C4-2B (cell line): Measurements from ENCODE around the gene ANTXRL.
"Not testable (repeated sequence)": the region's sequence is repeated elsewhere in the genome, so short reads cannot be mapped to it uniquely, and the experiment has no call there.

Experiments used
- H3K27ac ChIP-seq: fragments of 450-650 bp; 2 replicates; pipeline ENCODE4 v1.5.1; 2017
- CTCF ChIP-seq: fragments of 450-650 bp; conservative IDR thresholded peaks from 2 replicates; pipeline ENCODE4 v1.5.1; 2017; ENCODE audit warnings: mild to moderate bottlenecking
- ZFX ChIP-seq: fragments of 450-650 bp; IDR thresholded peaks from 2 replicates; pipeline ENCODE4 v1.6.1; 2017

The ANTXRL gene

DNA sequence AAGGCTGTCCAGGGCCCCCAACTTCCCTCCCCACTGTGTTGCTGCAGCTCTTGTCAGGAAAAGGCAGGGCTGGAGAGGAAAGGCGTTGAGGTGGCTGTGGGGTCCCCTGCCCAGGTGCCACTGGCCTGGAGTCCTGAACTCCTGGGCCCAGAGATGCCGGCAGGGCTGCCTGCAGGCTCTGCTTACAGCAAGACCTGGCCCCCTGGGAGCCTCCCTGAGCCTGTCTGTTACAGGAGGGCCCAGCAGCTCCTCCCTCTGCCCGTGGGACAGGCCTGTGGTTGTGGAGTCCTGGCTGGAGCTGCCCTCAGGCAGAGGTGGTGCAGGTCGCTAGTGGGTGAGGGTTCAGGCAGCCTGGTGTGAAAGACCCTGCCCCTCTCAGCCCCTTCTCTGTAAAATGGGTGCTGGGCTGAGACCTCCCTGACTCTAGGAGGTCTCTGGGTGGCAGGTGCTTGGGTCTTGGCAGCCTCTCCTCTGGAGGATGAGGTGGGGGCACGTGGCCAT lies 9.9 kb downstream of the ANTXRL start:
- no peak overlapping the region for H3K27ac ChIP-seq
- no peak for TF ChIP-seq ZFX
- TF ChIP-seq CTCF, result no peak

DNA sequence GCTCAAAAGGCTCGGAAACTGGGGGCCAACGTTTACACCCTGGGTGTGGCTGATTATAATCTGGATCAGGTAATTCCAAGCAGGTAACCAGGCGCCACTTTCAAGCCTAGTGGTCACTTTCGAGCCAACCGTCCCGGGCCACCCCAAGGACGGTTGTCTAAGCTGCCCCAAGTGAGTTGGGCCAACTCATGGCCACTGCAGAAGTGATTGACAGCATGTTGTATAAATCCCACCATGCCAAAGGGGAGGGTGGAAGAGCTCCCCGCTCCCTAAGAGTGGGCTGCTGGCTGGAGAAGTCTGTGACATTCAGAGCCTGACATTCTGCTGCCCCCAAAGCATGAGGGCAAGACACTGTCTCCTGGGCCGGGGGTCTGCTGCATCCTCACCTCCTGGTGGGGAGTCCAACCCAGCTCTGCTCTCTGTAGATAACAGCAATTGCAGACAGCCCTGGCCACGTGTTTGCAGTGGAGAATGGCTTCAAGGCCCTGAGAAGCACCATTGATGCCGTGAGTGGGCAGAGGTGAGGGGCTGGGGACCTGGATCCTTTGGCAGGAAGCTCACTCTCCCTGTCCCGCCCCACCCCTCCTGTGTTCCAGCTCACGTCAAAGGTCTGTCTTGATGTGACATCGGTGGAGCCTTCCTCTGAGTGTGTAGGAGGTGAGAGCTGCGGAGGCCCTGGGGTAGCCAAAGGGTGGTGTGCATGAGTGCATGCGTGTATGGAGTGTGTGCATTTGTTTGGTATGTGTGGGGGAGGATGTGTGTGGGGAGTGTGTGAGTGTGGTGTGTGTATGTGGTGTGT lies 10.8 kb downstream of the ANTXRL start:
- H3K27ac ChIP-seq, result no peak overlapping the region
- TF ChIP-seq ZFX (no peak), CTCF (no peak)

- H3K27ac ChIP-seq, result no peak overlapping the region
- no peak for TF ChIP-seq CTCF
- no peak for TF ChIP-seq ZFX
Observed at GRCh38 chr10:46298477-46299285, 11.9 kb downstream of the ANTXRL start.

- TF ChIP-seq ZFX (no peak), CTCF (no peak)
- H3K27ac ChIP-seq, result no peak overlapping the region
Observed at GRCh38 chr10:46299286-46299535, 12.4 kb downstream of the ANTXRL start.

DNA sequence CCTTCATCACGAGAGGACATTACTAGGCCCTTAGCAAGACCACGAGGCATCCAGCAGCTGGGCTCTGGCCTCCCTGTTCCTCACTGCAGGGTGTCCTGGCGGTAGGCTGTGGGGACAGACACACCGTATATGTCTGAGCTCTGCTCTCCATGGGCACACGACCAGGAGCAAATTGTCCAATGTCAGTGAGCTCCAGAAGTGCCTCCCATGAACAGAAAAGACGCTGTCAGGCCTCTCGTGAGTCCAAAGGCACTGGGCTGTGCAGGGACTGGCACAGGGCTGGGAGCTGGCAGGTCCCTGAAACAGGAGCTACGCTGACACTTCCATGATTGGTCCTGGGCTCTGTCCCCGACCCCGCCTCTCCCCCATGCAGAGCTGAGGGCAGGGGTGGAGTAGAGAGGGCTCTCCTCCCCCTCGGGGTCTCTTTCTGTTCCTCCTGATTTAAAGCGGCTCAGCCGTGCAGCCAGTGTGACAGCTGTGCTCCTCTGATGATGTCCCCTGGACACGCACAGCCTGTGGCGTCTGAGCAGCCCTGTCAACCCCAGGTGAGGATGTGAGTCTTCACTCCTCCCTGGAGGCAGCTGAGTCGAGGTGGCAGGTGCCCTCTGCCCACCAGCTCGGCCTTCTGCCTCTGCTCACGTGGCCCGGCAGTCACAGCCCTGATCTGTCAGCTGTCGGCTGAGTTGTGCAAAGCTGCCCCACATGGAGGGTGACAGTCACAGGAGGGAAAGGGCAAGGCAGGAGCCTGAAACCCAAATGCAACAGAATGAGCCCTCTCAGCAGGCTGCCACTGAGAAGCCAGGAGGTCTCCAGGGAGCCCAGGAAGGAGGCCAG lies 13.0 kb downstream of the ANTXRL start:
- no peak overlapping the region for H3K27ac ChIP-seq
- TF ChIP-seq CTCF, result no peak
- TF ChIP-seq ZFX, result no peak

DNA sequence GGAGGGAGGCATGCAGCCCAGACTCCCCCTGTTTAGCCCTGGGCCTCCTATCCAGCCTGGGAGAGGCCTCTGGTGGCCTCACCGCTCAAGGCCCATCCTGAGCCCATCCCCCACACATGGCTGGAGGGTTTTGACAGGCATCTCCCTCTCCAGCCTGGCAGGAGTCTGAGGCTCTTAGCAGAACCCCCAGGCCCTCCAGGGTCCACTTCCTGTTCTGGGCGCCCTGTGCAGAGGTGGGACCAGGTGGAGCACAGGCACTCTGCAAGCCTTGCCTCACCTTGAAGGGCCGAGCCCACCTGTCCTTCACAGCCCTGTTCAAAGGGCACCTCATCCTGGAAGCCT lies 13.5 kb downstream of the ANTXRL start:
- H3K27ac ChIP-seq, result not testable (repeated sequence)

DNA sequence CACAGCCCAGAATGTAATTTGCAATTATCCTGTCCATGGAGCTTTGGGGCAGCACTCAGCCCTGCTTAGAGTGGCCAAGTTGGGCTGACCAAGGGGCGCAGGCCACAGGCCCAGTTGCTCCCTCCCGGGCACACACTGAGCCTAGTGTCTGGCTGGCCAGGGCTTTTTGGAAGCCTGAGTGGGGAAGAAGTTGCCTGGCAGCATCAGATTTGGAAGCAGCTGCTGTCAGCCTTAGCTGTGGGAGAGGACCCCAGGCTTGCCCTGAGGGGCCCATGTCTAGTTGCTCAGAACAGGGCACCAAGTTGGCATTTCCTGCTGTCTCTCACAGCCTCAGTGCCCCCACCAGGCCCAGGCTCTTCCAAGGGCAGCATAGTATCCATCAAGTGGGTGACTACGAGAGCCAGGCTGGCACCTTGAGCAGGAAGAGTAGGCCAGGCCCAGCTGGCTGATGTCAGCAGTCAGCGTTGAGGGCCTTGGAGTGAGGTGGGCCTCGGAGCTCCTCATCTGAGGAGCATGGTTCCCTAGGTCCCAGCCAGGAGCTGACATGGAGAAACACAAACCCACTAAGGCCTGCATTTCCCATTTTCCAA lies 14.4 kb downstream of the ANTXRL start:
- no peak overlapping the region for H3K27ac ChIP-seq
- TF ChIP-seq ZFX (no peak), CTCF (no peak)
